BE2C (cell line): ENCODE data around the gene VMO1.

Experiments
- DNase-seq: peaks from one replicate; pipeline ENCODE4 v3.0.0-alpha.2; 2020
- H3K27me3 ChIP-seq: fragments of 250-450 bp; sonication (Bioruptor Pico); 2 replicates; pipeline ENCODE4 v1.5.1; 2020; ENCODE audit warnings: mild to moderate bottlenecking
- H3K36me3 ChIP-seq: fragments of 250-450 bp; sonication (Bioruptor Pico); 2 replicates; pipeline ENCODE4 v1.5.1; 2020; ENCODE audit warnings: mild to moderate bottlenecking
- H3K4me1 ChIP-seq: fragments of 250-450 bp; sonication (Bioruptor Pico); 2 replicates; pipeline ENCODE4 v1.5.1; 2020
- H3K4me3 ChIP-seq: 2 replicates; pipeline ENCODE4 v1.5.1; 2011; ENCODE audit warnings: low read depth, low read length
- H3K9me3 ChIP-seq: fragments of 250-450 bp; sonication (Bioruptor Pico); 2 replicates; pipeline ENCODE4 v1.5.1; 2020
- CTCF ChIP-seq: IDR thresholded peaks from 2 replicates; pipeline ENCODE4 v1.5.1; 2012; ENCODE audit warnings: mild to moderate bottlenecking, low read depth, low read length

The VMO1 gene

GRCh38 chr17:4759776-4760236, 26.4 kb downstream of the VMO1 start:
- H3K36me3 ChIP-seq, result no peaks in the 10 kb centered on the region
- H3K4me3 ChIP-seq, result no peak overlapping the region
- H3K9me3 ChIP-seq, result no peaks in the 10 kb centered on the region
- H3K27me3 ChIP-seq, result peaks cover 41% of the 10 kb centered on the region
- DNase-seq, result no peak
- TF ChIP-seq CTCF, result no peak
- H3K4me1 ChIP-seq, result no peaks in the 10 kb centered on the region

DNA sequence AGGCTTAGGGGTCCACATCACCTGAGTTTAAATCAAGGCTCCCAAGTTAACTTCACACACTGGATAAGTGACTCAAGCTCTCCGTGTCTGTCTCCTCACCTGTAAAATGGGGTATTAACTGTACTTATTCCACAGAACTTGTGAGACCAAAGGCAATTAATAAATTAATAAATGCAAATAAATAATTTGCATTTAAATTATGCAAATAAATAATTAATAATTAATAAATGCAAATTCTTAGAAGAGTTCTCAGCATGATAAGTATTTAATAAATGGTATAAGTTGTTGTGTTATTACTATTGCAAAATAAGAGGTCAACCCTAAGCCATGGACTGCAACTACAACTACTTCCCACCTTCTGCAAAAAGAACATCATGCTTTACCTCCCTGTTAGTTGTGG, 32.8 kb downstream of the VMO1 start:
- no peak overlapping the region for H3K4me3 ChIP-seq
- TF ChIP-seq CTCF, result no peak
- no peaks in the 10 kb centered on the region for H3K4me1 ChIP-seq
- H3K27me3 ChIP-seq, result peaks cover 45% of the 10 kb centered on the region
- DNase-seq, result no peak
- H3K9me3 ChIP-seq, result no peaks in the 10 kb centered on the region
- no peaks in the 10 kb centered on the region for H3K36me3 ChIP-seq

- no peaks in the 10 kb centered on the region for H3K36me3 ChIP-seq
- H3K4me1 ChIP-seq, result no peaks in the 10 kb centered on the region
- DNase-seq, result no peak
- H3K27me3 ChIP-seq, result peaks cover 43% of the 10 kb centered on the region
- no peak overlapping the region for H3K4me3 ChIP-seq
- no peak for TF ChIP-seq CTCF
- no peaks in the 10 kb centered on the region for H3K9me3 ChIP-seq
Measured at GRCh38 chr17:4751932-4752331, 34.2 kb downstream of the VMO1 start.

GRCh38 chr17:4750606-4751005, 35.6 kb downstream of the VMO1 start:
- DNase-seq, result no peak
- Histone ChIP-seq H3K9me3 (no peaks in the 10 kb centered on the region), H3K4me1 (no peaks in the 10 kb centered on the region), H3K36me3 (no peaks in the 10 kb centered on the region), H3K4me3 (no peak overlapping the region), H3K27me3 (peaks cover 43% of the 10 kb centered on the region)
- TF ChIP-seq CTCF, result no peak

DNA sequence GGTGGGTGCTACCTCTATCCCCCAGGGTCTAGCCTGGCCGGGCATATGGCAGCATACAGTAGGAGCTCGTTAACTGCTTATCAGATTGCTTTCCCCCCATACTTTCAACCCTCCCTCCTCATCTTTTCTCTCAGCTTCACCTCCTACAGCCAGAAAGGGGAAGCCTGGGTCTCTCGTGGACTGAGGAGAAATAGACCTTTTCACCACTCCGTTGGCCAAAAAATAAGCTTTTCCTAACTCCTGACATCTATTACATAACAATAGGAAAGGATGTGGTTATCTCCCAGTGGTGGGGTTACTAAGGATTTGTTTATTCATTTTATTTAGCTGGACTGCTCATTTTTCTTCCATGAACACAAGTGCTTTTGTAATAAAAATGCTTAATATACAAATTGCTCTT, 37.5 kb downstream of the VMO1 start:
- H3K4me1 ChIP-seq, result no peaks in the 10 kb centered on the region
- H3K27me3 ChIP-seq, result peaks cover 32% of the 10 kb centered on the region
- H3K4me3 ChIP-seq, result no peak overlapping the region
- no peaks in the 10 kb centered on the region for H3K36me3 ChIP-seq
- no peaks in the 10 kb centered on the region for H3K9me3 ChIP-seq
- TF ChIP-seq CTCF, result no peak
- no peak for DNase-seq

DNA sequence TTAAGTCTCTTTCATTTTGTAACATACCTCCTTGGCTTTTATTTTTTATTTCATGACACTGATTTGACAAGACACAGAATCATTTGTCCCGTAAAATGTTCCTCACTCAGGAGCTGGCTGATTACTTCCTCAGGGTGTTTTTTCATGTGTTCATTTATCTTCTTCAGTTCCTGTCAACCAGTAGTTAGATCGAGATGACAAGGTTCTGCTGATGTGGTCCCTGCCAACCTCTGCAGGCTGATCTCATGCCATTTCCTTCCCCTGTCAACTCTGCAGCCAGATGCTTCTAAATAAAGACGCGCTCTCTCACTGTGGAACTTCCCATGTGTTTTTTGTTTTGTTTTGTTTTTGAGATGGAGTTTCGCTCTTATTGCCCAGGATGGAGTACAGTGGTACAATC, 38.3 kb downstream of the VMO1 start:
- no peak for DNase-seq
- Histone ChIP-seq H3K9me3 (no peaks in the 10 kb centered on the region), H3K27me3 (peaks cover 32% of the 10 kb centered on the region), H3K4me3 (no peak overlapping the region), H3K36me3 (no peaks in the 10 kb centered on the region), H3K4me1 (no peaks in the 10 kb centered on the region)
- TF ChIP-seq CTCF, result no peak
